SK-N-SH (cell line): ENCODE data around the gene BAHCC1. TPM values are rescaled to one million over a fixed set of nuclear protein-coding genes. Genes with fewer than 3 reads are reported as not detected.

ENCODE experiments used
- CTCF ChIA-PET: fragments of 300-600, 350-600 bp; formaldehyde crosslinking; extraction: SDS; loops from one replicate; lab custom pipeline; 2021; lab: Yijun Ruan, JAX
- POLR2A ChIA-PET: fragments of 350-600 bp; sonication (Branson Sonifier 250); formaldehyde crosslinking; extraction: SDS; loops from one replicate; lab custom pipeline; 2020; ENCODE audit warnings: antibody characterized with exemption, inconsistent platforms; lab: Yijun Ruan, JAX
- DNase-seq: peaks from one replicate; pipeline ENCODE4 v3.0.0; 2012
- H2AFZ ChIP-seq: fragments of 200-600 bp; sonication (generic); 2 replicates; pipeline ENCODE4 v1.8.1; 2016; ENCODE audit warnings: antibody characterized with exemption, mild to moderate bottlenecking, low read depth
- H3F3A ChIP-seq: fragments of 200-600 bp; sonication (generic); replicated peaks from 2 replicates; pipeline ENCODE3; 2016; ENCODE audit warnings: antibody characterized with exemption, mild to moderate bottlenecking; ENCODE audit not compliant: insufficient read depth
- H3K27ac ChIP-seq, 2 experiments: fragments of 200-500 bp in 1 of 2; fragments of 200-600 bp in 1 of 2; sonication (Bioruptor generic) in 1 of 2; sonication (generic), shearing (Covaris generic) in 1 of 2; 2 replicates each; pipeline versions ENCODE4 v1.5.1 to v1.6.1; 2014 to 2016; ENCODE audit warnings: low read depth in 2 of 2, inconsistent platforms in 1 of 2, low read length in 1 of 2, mild to moderate bottlenecking in 1 of 2, mixed read lengths in 1 of 2
- H3K27me3 ChIP-seq: fragments of 200-600 bp; sonication (generic), shearing (Covaris generic); 2 replicates; pipeline ENCODE4 v1.6.1; 2016; ENCODE audit warnings: mixed run types; ENCODE audit not compliant: insufficient read depth
- H3K36me3 ChIP-seq, 2 experiments: fragments of 200-500 bp in 1 of 2; fragments of 200-600 bp in 1 of 2; sonication (Bioruptor generic) in 1 of 2; sonication (generic) in 1 of 2; replicated peaks in 1 of 2; 2 replicates each; pipeline versions ENCODE3 to v1.5.1; 2014 to 2016; ENCODE audit warnings: low read length in 1 of 2, mild to moderate bottlenecking in 1 of 2; ENCODE audit not compliant: insufficient read depth in 2 of 2, control insufficient read depth in 1 of 2
- H3K4me1 ChIP-seq, 2 experiments: fragments of 200-500 bp in 1 of 2; fragments of 200-600 bp in 1 of 2; sonication (Bioruptor generic) in 1 of 2; sonication (generic), shearing (Covaris generic) in 1 of 2; 2 replicates each; pipeline versions ENCODE4 v1.5.1 to v1.6.1; 2014 to 2016; ENCODE audit warnings: low read depth in 1 of 2, low read length in 1 of 2, mixed run types in 1 of 2; ENCODE audit not compliant: insufficient read depth in 2 of 2, control insufficient read depth in 1 of 2
- H3K4me2 ChIP-seq: fragments of 200-600 bp; sonication (generic), shearing (Covaris generic); 2 replicates; pipeline ENCODE4 v1.6.1; 2017; ENCODE audit warnings: mixed run types
- H3K4me3 ChIP-seq, 2 experiments: fragments of 200-500 bp in 1 of 2; fragments of 200-600 bp in 1 of 2; sonication (Bioruptor generic) in 1 of 2; sonication (generic), shearing (Covaris generic) in 1 of 2; 2 replicates each; pipeline versions ENCODE4 v1.5.1 to v1.8.1; 2014 to 2016; ENCODE audit warnings: low read depth in 2 of 2, inconsistent platforms in 1 of 2, low read length in 1 of 2, mild to moderate bottlenecking in 1 of 2, mixed read lengths in 1 of 2, moderate library complexity in 1 of 2
- H3K79me2 ChIP-seq: fragments of 200-600 bp; sonication (generic); 2 replicates; pipeline ENCODE4 v1.8.1; 2017; ENCODE audit warnings: mild to moderate bottlenecking; ENCODE audit not compliant: insufficient read depth
- H3K9ac ChIP-seq: fragments of 200-600 bp; sonication (generic); 2 replicates; pipeline ENCODE4 v1.6.1; 2017; ENCODE audit warnings: mixed run types
- H3K9me2 ChIP-seq: fragments of 200-600 bp; sonication (generic); 2 replicates; pipeline ENCODE4 v1.6.1; 2017; ENCODE audit warnings: mixed run types
- H3K9me3 ChIP-seq: fragments of 200-600 bp; sonication (generic); 2 replicates; pipeline ENCODE4 v1.6.1; 2017; ENCODE audit warnings: mixed run types, mild to moderate bottlenecking, moderate library complexity
- H4K20me1 ChIP-seq: fragments of 200-600 bp; sonication (generic); 2 replicates; pipeline ENCODE4 v1.6.1; 2017; ENCODE audit warnings: mild to moderate bottlenecking, mixed run types; ENCODE audit not compliant: insufficient read depth
- CHD2 ChIP-seq: fragments of 150-350 bp; IDR thresholded peaks from 2 replicates; pipeline ENCODE4 v1.6.1; 2018; ENCODE audit warnings: low read length; ENCODE audit not compliant: partially characterized antibody
- ELF1 ChIP-seq: IDR thresholded peaks from 2 replicates; pipeline ENCODE4 v1.4.0; 2012
- EP300 ChIP-seq, 2 experiments: IDR thresholded peaks; 2 replicates each; pipeline versions ENCODE4 v1.4.0 to v1.6.1; 2012; ENCODE audit warnings: borderline replicate concordance in 1 of 2, low read depth in 1 of 2, low read length in 1 of 2
- FOSL2 ChIP-seq: IDR thresholded peaks from 2 replicates; pipeline ENCODE4 v1.4.0; 2012; ENCODE audit warnings: low read depth, mild to moderate bottlenecking, moderate library complexity, borderline replicate concordance
- FOXM1 ChIP-seq: IDR thresholded peaks from 2 replicates; pipeline ENCODE4 v1.4.0; 2012; ENCODE audit warnings: low read depth, mild to moderate bottlenecking
- MEF2A ChIP-seq: IDR thresholded peaks from 2 replicates; pipeline ENCODE4 v1.4.0; 2012; ENCODE audit warnings: low read depth, borderline replicate concordance
- MXI1 ChIP-seq: IDR thresholded peaks from 2 replicates; pipeline ENCODE4 v1.6.1; 2012; ENCODE audit warnings: mild to moderate bottlenecking, low read depth, low read length, improper control_type of control experiment
- NFIC ChIP-seq: IDR thresholded peaks from 2 replicates; pipeline ENCODE4 v1.4.0; 2012; ENCODE audit warnings: borderline replicate concordance
- NRF1 ChIP-seq: IDR thresholded peaks from 2 replicates; pipeline ENCODE4 v1.6.1; 2012; ENCODE audit warnings: low read depth, mild to moderate bottlenecking, low read length
- RAD21 ChIP-seq: IDR thresholded peaks from 2 replicates; pipeline ENCODE4 v1.6.1; 2012; ENCODE audit warnings: mild to moderate bottlenecking, low read length
- SMC3 ChIP-seq: IDR thresholded peaks from 2 replicates; pipeline ENCODE4 v1.6.1; 2012; ENCODE audit warnings: low read depth, low read length, improper control_type of control experiment
- TAF1 ChIP-seq: IDR thresholded peaks from 2 replicates; pipeline ENCODE4 v1.6.1; 2012; ENCODE audit warnings: low read depth, mild to moderate bottlenecking, low read length, moderate library complexity, borderline replicate concordance
- TCF12 ChIP-seq: IDR thresholded peaks from 2 replicates; pipeline ENCODE4 v1.4.0; 2012
- TEAD4 ChIP-seq: IDR thresholded peaks from 2 replicates; pipeline ENCODE4 v1.4.0; 2012; ENCODE audit warnings: mild to moderate bottlenecking, borderline replicate concordance; ENCODE audit not compliant: insufficient read depth
- YY1 ChIP-seq: IDR thresholded peaks from 2 replicates; pipeline ENCODE4 v1.4.0; 2012; ENCODE audit warnings: low read depth, mild to moderate bottlenecking
- WGBS: methylation state at CpG from one replicate; pipeline ENCODE4 v1.1.6; 2017; ENCODE audit warnings: low lambda C conversion rate; 5-methylcytosine and 5-hydroxymethylcytosine counted together
- polyA plus RNA-seq, 3 experiments: library from polyadenylated mRNA; depleted of rRNA; stranded (reverse); fragments of >200 nt; gene quantifications; 2 replicates each; pipeline ENCODE4 v1.2.3, GENCODE V29; 2012
- TF ChIP-seq, protein P1 (sequence below): IDR thresholded peaks from 2 replicates; pipeline ENCODE4 v1.4.0; 2012; ENCODE audit warnings: low read depth, borderline replicate concordance
- TF ChIP-seq, protein P2 (sequence below): IDR thresholded peaks from 2 replicates; pipeline ENCODE4 v1.4.0; 2012; ENCODE audit warnings: low read depth, borderline replicate concordance
- TF ChIP-seq, protein P3 (sequence below): IDR thresholded peaks from 2 replicates; pipeline ENCODE4 v1.6.1; 2012; ENCODE audit warnings: mild to moderate bottlenecking, low read depth, low read length, moderate library complexity

The BAHCC1 gene
- polyA plus RNA-seq, 1 of the 3 experiments (the other 2 are of a cell fraction): 6.4 TPM

DNA sequence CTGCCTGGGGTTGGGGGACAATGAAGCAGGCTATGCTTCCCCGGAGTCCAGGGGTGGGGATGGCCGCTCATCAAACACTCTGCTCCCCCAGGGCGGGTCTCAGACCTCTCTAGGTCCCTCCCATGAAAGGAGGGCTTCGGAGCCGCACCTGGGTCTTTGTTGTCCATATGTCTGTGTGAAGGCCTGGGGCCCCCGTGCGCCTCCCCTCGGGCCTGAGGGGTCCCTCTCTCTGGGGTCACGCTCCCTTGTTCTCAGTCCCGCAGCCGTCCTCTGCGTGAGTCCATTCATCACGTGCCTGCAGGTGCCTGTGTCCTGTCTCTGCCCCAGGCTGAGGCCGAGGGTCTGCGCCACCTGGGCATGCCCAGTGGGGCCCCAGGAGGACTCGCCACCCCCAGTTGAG is 15.6 kb downstream of the BAHCC1 start:
- DNase-seq: no peak
- no peaks in the 10 kb centered on the region for H3F3A ChIP-seq
- H3K27ac ChIP-seq: no peak overlapping the region
- no peaks in the 10 kb centered on the region for H3K27me3 ChIP-seq
- no peak overlapping the region for H3K9ac ChIP-seq
- no peak overlapping the region for H3K4me2 ChIP-seq
- 78% methylated on average over 16 of the region's 16 CpGs for WGBS
- POLR2A ChIA-PET: interaction anchor here (1.1 kb wide), 1 partner anchor 18 kb away, joined by 3 read pairs; no protein-coding TSS in a partner anchor
- CTCF ChIA-PET: interaction anchor here (0.7 to 8.0 kb wide), 5 partner anchors 9 to 73 kb away, joined by 3 to 41 read pairs (median 4); no protein-coding TSS in a partner anchor
- no peak overlapping the region for H2AFZ ChIP-seq
- peaks cover under 1 to 22% of the 10 kb centered on the region in 2 experiments; a peak in 1 of 4 replicates for H3K4me1 ChIP-seq
- no peak overlapping the region for H3K4me3 ChIP-seq
- TF ChIP-seq ELF1: no peak
- TF ChIP-seq, protein P1, sequence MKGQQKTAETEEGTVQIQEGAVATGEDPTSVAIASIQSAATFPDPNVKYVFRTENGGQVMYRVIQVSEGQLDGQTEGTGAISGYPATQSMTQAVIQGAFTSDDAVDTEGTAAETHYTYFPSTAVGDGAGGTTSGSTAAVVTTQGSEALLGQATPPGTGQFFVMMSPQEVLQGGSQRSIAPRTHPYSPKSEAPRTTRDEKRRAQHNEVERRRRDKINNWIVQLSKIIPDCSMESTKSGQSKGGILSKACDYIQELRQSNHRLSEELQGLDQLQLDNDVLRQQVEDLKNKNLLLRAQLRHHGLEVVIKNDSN: no peak
- no peak for TF ChIP-seq NFIC
- no peak for TF ChIP-seq SMC3
- no peak for TF ChIP-seq RAD21
- TF ChIP-seq FOXM1: no peak
- TF ChIP-seq, protein P2, sequence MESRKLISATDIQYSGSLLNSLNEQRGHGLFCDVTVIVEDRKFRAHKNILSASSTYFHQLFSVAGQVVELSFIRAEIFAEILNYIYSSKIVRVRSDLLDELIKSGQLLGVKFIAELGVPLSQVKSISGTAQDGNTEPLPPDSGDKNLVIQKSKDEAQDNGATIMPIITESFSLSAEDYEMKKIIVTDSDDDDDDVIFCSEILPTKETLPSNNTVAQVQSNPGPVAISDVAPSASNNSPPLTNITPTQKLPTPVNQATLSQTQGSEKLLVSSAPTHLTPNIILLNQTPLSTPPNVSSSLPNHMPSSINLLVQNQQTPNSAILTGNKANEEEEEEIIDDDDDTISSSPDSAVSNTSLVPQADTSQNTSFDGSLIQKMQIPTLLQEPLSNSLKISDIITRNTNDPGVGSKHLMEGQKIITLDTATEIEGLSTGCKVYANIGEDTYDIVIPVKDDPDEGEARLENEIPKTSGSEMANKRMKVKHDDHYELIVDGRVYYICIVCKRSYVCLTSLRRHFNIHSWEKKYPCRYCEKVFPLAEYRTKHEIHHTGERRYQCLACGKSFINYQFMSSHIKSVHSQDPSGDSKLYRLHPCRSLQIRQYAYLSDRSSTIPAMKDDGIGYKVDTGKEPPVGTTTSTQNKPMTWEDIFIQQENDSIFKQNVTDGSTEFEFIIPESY: no peak
- TF ChIP-seq TAF1: no peak
- no peak for TF ChIP-seq TEAD4
- TF ChIP-seq TCF12: no peak
- TF ChIP-seq NRF1: no peak
- no peak for TF ChIP-seq YY1
- no peak for TF ChIP-seq MEF2A
- TF ChIP-seq MXI1: no peak
- TF ChIP-seq FOSL2: no peak
- TF ChIP-seq CHD2: no peak
- TF ChIP-seq EP300 (IDR thresholded peaks at IDR 0.05; ENCODE audit: borderline replicate concordance in 1 of 2, low read depth in 1 of 2, low read length in 1 of 2): no peak
- TF ChIP-seq, protein P3, sequence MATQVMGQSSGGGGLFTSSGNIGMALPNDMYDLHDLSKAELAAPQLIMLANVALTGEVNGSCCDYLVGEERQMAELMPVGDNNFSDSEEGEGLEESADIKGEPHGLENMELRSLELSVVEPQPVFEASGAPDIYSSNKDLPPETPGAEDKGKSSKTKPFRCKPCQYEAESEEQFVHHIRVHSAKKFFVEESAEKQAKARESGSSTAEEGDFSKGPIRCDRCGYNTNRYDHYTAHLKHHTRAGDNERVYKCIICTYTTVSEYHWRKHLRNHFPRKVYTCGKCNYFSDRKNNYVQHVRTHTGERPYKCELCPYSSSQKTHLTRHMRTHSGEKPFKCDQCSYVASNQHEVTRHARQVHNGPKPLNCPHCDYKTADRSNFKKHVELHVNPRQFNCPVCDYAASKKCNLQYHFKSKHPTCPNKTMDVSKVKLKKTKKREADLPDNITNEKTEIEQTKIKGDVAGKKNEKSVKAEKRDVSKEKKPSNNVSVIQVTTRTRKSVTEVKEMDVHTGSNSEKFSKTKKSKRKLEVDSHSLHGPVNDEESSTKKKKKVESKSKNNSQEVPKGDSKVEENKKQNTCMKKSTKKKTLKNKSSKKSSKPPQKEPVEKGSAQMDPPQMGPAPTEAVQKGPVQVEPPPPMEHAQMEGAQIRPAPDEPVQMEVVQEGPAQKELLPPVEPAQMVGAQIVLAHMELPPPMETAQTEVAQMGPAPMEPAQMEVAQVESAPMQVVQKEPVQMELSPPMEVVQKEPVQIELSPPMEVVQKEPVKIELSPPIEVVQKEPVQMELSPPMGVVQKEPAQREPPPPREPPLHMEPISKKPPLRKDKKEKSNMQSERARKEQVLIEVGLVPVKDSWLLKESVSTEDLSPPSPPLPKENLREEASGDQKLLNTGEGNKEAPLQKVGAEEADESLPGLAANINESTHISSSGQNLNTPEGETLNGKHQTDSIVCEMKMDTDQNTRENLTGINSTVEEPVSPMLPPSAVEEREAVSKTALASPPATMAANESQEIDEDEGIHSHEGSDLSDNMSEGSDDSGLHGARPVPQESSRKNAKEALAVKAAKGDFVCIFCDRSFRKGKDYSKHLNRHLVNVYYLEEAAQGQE: no peak
- peaks cover 17% of the 10 kb centered on the region for H4K20me1 ChIP-seq
- peaks cover 6% of the 10 kb centered on the region; the same call in 1 of the 2 replicates for H3K79me2 ChIP-seq
- no peaks in the 10 kb centered on the region for H3K9me2 ChIP-seq
- H3K36me3 ChIP-seq: no peaks in the 10 kb centered on the region
- no peaks in the 10 kb centered on the region for H3K9me3 ChIP-seq
